Astrocyte (in vitro differentiated cells and primary cell): ENCODE data around the gene LHFPL2.

Source experiments
- EZH2 ChIP-seq: IDR thresholded peaks from 2 replicates; pipeline ENCODE4 v1.6.1; 2012; ENCODE audit warnings: mild to moderate bottlenecking, low read length, inconsistent platforms; ENCODE audit not compliant: insufficient read depth
- TF ChIP-seq, protein P1 (sequence below): IDR thresholded peaks from 2 replicates; pipeline ENCODE4 v1.5.1; 2011; ENCODE audit warnings: low read depth, mild to moderate bottlenecking, inconsistent platforms, low read length, moderate library complexity; ENCODE audit not compliant: insufficient read depth

DNA sequence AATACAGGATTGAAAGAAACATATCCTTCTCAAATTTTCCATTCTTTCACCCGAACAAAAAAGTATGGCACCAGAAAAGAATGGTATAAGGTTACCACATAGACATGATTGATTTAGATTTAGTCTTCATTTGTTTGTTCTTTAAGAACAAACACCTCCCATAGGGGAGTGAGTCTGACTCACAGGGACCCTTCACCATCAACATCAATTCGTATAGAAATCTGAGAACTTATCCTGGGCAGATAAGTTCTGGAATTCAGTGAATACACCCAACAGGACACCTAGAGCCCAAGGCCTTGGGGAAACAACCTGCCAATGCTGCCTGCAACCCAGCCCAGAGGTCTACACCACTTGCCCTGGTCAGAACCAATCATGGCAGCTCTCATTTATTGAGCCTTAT, 46.2 kb downstream of the LHFPL2 start:
- TF ChIP-seq, protein P1, sequence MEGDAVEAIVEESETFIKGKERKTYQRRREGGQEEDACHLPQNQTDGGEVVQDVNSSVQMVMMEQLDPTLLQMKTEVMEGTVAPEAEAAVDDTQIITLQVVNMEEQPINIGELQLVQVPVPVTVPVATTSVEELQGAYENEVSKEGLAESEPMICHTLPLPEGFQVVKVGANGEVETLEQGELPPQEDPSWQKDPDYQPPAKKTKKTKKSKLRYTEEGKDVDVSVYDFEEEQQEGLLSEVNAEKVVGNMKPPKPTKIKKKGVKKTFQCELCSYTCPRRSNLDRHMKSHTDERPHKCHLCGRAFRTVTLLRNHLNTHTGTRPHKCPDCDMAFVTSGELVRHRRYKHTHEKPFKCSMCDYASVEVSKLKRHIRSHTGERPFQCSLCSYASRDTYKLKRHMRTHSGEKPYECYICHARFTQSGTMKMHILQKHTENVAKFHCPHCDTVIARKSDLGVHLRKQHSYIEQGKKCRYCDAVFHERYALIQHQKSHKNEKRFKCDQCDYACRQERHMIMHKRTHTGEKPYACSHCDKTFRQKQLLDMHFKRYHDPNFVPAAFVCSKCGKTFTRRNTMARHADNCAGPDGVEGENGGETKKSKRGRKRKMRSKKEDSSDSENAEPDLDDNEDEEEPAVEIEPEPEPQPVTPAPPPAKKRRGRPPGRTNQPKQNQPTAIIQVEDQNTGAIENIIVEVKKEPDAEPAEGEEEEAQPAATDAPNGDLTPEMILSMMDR = no peak
- TF ChIP-seq EZH2 = no peak
